AG04450 (cell line): ENCODE results near the gene MARCHF9. TPM values are rescaled to one million over a fixed set of nuclear protein-coding genes. Genes with fewer than 3 reads are reported as not detected.

Source experiments
- CTCF ChIA-PET: fragments of 300-600, 350-600 bp; formaldehyde crosslinking; extraction: SDS; loops from one replicate; lab custom pipeline; 2022; ENCODE audit warnings: antibody characterized with exemption, inconsistent platforms; lab: Charles Lee
- POLR2A ChIA-PET: fragments of 350-600 bp; formaldehyde crosslinking; extraction: SDS; loops from one replicate; lab custom pipeline; 2021; ENCODE audit warnings: antibody characterized with exemption, inconsistent platforms; lab: Yijun Ruan, JAX
- DNase-seq: peaks from one replicate; pipeline ENCODE4 v3.0.0-alpha.2; 2011; ENCODE audit warnings: low read depth, low spot score
- H3K27ac ChIP-seq: one replicate; pipeline ENCODE4 v1.5.1; 2012; ENCODE audit warnings: low read depth, low read length, control low read depth
- H3K27me3 ChIP-seq: one replicate; pipeline ENCODE4 v1.6.0; 2012; ENCODE audit warnings: low read length; ENCODE audit not compliant: control insufficient read depth, insufficient read depth
- H3K4me3 ChIP-seq: 2 replicates; pipeline ENCODE4 v1.5.1; 2011; ENCODE audit warnings: mild to moderate bottlenecking, low read depth, low read length, control low read depth
- H3K9me3 ChIP-seq: 2 replicates; pipeline ENCODE4 v1.5.1; 2012; ENCODE audit warnings: low read length; ENCODE audit not compliant: control insufficient read depth, insufficient read depth
- CTCF ChIP-seq: IDR thresholded peaks from 2 replicates; pipeline ENCODE4 v1.5.1; 2011; ENCODE audit warnings: low read depth, low read length, control low read depth, inconsistent platforms
- polyA plus RNA-seq: library from polyadenylated mRNA; depleted of rRNA; stranded (reverse); fragments of >200 nt; gene quantifications from 2 replicates; pipeline ENCODE4 v1.2.3, GENCODE V29; 2011

MARCHF9 gene
- polyA plus RNA-seq, 1 experiment = 3.7 TPM

GRCh38 chr12:57739387-57739786 is 15.5 kb upstream of the MARCHF9 start:
- POLR2A ChIA-PET = interaction anchor here (0.5 kb wide), 1 partner anchor 119 kb away, joined by 7 read pairs; no protein-coding TSS in a partner anchor
- H3K9me3 ChIP-seq = no peaks in the 10 kb centered on the region; the same call in 1 of the 2 replicates
- CTCF ChIA-PET = no interaction called here
- H3K27me3 ChIP-seq = peaks cover 76% of the 10 kb centered on the region
- H3K27ac ChIP-seq = no peak overlapping the region
- no peak for TF ChIP-seq CTCF
- H3K4me3 ChIP-seq = no peak overlapping the region
- DNase-seq = no peak

- ChIA-PET CTCF (interaction anchor here (1.7 kb wide), 1 partner anchor 16 kb away, joined by 6 read pairs; no protein-coding TSS in a partner anchor), POLR2A (no interaction called here)
- Histone ChIP-seq H3K4me3 (no peak overlapping the region), H3K27me3 (peaks cover 70% of the 10 kb centered on the region), H3K27ac (no peak overlapping the region), H3K9me3 (no peaks in the 10 kb centered on the region; the same call in 1 of the 2 replicates)
- no peak for DNase-seq
- TF ChIP-seq CTCF = no peak
These were observed 14.9 kb upstream of the MARCHF9 start for GRCh38 chr12:57739914-57740538.

DNA sequence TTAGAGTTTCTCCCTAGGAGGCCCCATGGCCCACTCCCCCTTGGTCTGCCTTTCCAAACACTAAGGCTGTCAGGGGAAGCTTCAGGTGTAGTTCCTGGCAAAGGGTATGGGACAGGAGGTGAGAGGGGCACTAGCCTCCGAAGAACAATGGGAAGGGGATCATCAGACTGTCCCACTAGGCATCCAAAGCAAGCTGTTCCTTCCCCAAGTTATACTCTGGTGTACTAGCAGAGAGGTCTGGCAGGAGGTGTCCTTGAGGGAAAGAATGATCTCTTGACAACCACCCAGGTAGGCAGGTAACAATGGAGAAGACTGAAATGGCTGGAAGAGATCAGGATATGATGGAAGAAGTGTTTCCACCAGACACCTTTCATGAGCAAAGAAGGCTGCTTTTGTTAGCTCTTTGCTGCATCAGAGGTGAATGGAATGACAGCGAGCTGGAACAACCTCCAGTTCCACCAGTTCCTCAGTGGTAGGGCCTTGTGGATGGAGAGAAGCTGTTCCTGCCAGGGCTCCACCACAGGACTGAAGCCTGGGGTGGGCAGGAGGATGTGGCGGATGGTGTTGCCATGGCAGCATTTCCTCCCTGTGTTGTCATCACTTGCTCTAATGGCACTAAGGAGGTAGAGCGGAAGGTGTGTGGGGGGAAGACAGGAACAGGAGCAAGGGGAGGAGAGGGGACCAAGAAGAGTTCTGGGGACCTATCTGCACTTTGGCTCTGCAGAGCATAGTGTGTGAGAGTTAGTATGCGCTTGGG is 14.1 kb upstream of the MARCHF9 start:
- TF ChIP-seq CTCF = no peak
- H3K27me3 ChIP-seq = peaks cover 62% of the 10 kb centered on the region
- ChIA-PET POLR2A (interaction anchor here (1.4 kb wide), 1 partner anchor 15 kb away, joined by 3 read pairs; no protein-coding TSS in a partner anchor), CTCF (interaction anchor here (1.5 to 1.7 kb wide), 3 partner anchors 15 to 156 kb away, joined by 3 to 6 read pairs (median 3); no protein-coding TSS in a partner anchor)
- H3K4me3 ChIP-seq = no peak overlapping the region
- no peak overlapping the region for H3K27ac ChIP-seq
- no peak for DNase-seq
- H3K9me3 ChIP-seq = no peaks in the 10 kb centered on the region; the same call in 1 of the 2 replicates

- Histone ChIP-seq H3K27ac (no peak overlapping the region), H3K4me3 (no peak overlapping the region), H3K27me3 (peaks cover 56% of the 10 kb centered on the region), H3K9me3 (no peaks in the 10 kb centered on the region; the same call in 1 of the 2 replicates)
- no peak for TF ChIP-seq CTCF
- no peak for DNase-seq
- POLR2A ChIA-PET = interaction anchor here (1.4 kb wide), 1 partner anchor 15 kb away, joined by 3 read pairs; no protein-coding TSS in a partner anchor
- CTCF ChIA-PET = interaction anchor here (1.5 to 1.7 kb wide), 3 partner anchors 15 to 157 kb away, joined by 3 to 6 read pairs (median 3); no protein-coding TSS in a partner anchor
These were observed 13.5 kb upstream of the MARCHF9 start for GRCh38 chr12:57741413-57741789.
